Posterior vena cava (tissue), 2 donors: ENCODE results near the gene MTLN. TPM values are rescaled to one million over a fixed set of nuclear protein-coding genes. Genes with fewer than 3 reads are reported as not detected.
"Not testable (repeated sequence)": the region's sequence is repeated elsewhere in the genome, so short reads cannot be mapped to it uniquely, and the experiment has no call there.

Experiments used
- DNase-seq: peaks from one replicate; pipeline ENCODE4 v3.0.0-alpha.2; 2020; ENCODE audit warnings: low spot score
- intact Hi-C, 2 donors: fragments of 100-400 bp; cut with DNase I; formaldehyde crosslinking; loops; one replicate each; pipeline versions ENCODE4 v1.14.1 to v1.14.2; 2022 to 2023
- total RNA-seq, 2 donors: library from RNA; stranded (reverse); fragmentation: NEBNext Ultra II Directional; extraction: Animal tissue kit (Norgen Biotek cat#: 25700); gene quantifications; one replicate each; pipeline ENCODE4 v1.2.1, GENCODE V29; 2021
- donor health status: DM: yes; HTN: yes; CAD: no.
- donor health status: DM: yes; HTN: yes; CAD: no.

Gene MTLN
- total RNA-seq, 2 donors from 2014 or later: 41.8 to 58.5 TPM

DNA sequence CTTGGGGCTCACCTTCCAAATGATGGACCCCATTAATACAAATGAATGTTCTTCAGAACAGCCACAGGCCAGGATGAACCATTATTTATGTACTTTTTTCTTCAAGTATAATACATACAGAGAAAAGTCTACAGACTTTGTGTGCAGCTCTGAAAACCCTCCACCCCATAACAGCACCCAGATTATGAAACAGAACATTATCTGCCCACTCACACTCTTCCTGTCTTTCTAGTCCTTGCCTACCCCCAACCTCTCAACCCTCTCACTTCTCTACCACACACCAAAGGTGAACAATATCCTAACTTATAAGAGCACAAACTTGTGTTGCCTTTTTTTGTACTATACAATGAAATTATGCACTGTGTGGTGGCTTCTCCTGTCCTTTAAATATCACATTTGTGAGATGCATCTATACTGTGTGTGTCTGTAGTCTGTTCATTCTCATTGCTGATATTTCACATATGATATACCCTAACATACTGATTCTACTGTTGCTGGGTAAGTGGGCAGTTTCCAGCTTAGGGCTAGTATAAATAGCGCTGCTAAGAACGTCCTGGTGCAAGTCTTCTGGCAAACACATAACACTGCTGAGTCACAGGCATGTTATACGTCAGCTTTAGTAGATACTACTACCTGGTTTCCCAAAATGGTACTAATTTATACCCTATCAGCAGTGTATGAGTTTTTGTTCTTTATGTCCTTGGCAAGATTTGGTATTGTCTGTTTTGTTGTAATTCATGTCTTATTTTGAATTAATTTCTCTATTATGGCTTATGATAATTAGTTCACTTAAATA lies 6.5 kb downstream of the MTLN start:
- intact Hi-C loops: no loop called here
- DNase-seq: no peak

GRCh38 chr2:110204408-110205385 lies 7.7 kb downstream of the MTLN start, which contains the start of gene NPHP1:
TSS of gene NPHP1 (minus strand) at chr2:110205013. CDS start at chr2:110204968, 45 bp downstream.
- DNase-seq: peak; percentile 96
- intact Hi-C loops: no loop called here

DNA sequence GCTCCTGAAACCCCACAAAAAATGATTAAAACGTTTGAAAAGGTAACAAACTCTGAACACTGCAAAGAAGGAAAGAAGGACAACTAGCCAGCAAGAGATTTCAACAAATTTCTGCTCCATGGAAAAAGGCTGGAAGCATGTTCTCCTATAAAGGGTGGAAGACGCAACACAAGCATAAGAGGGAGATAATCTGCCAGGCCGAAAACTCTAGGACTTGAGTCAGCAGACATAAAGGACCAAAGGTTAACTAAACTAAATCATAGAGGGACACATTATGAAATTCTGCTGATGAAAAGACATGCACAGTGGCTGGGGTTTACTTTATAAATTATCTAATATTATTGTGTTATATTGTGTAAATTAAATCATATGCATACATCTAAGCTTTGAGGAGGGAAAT lies 14.3 kb downstream of the MTLN start:
- no peak for DNase-seq
- intact Hi-C loops: no loop called here

DNA sequence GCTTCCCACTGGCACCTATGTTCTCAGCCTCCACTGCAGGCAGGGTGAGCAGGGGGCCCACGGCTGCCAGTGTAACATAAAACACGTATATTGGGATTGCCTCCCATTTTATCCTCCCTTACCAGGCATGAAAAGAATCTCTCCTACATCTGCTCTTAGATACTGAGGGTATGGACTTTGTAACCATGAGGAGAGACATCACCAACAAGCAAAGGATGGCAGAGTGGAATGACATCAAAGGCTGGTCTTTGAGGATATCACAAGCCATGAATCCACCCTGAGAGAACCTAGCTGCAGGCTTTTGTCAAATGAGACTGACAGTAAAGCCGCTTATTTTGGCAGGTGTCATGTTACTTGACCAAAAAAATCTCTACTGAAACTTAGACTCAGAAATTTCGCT lies 14.9 kb downstream of the MTLN start:
- intact Hi-C loops: no loop called here
- DNase-seq: no peak

- intact Hi-C loops, DNase-seq: not testable (repeated sequence)
Measured at GRCh38 chr2:110190169-110190568, 22.2 kb downstream of the MTLN start.

DNA sequence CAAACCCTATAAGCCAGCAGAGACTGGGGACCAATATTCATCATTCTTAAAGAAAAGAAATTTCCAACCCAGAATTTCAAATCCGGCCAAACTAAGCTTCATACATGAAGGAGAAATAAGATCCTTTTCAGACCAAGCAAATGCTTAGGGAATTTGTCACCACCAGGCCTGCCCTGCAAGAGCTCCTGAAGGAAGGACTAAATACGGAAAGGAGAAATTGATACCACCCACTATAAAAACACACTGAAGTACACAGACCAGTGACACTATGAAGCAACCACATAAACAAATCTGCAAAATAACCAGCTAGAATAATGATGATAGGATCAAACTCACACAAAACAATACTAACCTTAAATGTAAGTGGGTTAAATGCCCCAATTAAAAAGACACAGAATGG lies 29.9 kb downstream of the MTLN start:
- intact Hi-C loops: no loop called here
- DNase-seq: no peak

DNA sequence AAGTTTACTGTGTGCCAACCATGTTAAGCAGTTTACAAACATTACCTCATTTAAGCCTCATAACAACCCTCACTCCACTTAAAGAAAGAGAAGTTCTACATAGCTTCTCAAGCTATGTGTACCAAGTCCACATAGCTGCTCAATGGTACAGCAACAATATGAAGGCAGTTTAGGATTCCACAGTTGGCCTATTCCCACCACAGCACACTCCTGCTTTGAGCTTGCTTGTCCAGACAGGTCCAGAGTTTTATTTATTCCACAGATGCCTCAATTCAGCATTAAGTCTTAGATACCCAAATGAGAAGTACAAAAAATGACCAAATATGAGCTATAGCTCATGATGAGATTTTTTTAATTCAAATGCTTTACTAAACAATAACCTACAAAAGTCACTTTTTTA lies 32.3 kb downstream of the MTLN start:
- no peak for DNase-seq
- intact Hi-C loops: no loop called here

GRCh38 chr2:110173523-110173922 lies 38.8 kb downstream of the MTLN start:
- intact Hi-C loops: no loop called here
- DNase-seq: no peak

DNA sequence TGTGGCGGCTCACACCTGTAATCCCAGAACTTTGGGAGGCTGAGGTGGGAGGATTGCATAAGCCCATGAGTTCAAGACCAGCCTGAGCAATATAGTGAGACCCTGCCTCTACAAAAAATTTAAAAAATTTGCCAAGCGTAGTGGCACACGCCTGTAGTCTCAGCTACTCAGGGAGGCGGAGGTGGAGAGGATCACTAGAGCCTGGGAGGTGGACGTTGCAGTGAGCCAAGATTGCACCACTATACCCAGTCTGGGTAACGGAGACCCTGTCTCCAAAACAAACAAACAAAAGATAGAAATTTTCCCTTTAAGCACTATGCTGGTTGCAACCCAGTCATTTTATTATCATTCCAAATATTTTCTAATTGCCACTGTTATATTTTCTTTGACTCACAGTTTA lies 39.8 kb downstream of the MTLN start:
- DNase-seq: no peak
- intact Hi-C loops: no loop called here

DNA sequence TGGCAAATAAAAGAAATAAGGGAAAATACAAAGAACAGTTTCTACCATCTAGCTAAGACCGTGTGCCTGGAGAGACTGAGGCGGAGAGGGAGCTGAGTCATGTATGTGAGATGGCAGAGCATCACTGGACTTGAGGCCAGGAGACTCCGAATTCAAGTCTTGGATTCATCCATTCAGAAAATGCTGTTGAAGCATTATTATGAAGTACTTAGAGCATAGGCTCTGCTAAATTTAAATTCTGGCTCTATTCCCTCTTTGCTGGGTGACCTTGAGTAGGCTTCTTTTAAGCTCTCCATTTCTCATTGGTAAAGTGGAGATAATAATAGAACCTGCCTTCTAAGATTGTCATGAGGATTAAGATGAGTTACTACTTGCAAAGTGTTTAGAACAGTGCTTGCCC lies 42.2 kb downstream of the MTLN start:
- intact Hi-C loops: no loop called here
- DNase-seq: no peak

GRCh38 chr2:110167326-110168000 lies 44.9 kb downstream of the MTLN start:
- DNase-seq: no peak

DNA sequence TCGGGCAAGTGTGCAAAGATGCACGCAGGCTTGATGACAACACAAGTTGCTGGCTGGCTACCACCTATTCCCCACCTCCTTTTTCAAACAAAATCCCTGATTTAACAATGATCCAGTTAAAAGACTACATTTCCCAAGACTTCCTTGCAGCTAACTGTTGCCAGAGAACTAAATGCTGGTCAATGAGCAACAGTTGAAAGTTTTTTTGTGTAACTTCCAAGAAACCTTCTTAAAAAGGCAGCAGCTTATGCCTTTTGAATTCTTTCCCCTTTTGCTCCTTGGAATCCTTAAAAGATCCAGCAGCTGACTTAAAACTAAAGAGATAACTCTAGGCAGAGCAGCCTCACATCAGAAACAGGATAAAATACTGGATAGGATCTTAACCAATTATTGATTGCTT lies 46.1 kb downstream of the MTLN start:
- DNase-seq: no peak
- intact Hi-C loops: no loop called here

More at GRCh38 chr2:110167326-110168000, 44.9 kb downstream of the MTLN start:
- intact Hi-C loops: no loop called here

Other genes with a start within 250 kb of the MTLN start
- gene MALL, start 96.7 kb downstream of the MTLN start, total RNA-seq: 10 to 100 TPM; 35.1 to 38.8 TPM
- gene NPHP1, start 7.5 kb downstream of the MTLN start, total RNA-seq: 1 to 10 TPM; 7.9 to 8.4 TPM